Inferior parietal cortex (tissue), 1 donor: ENCODE data around the gene TACR1.
A peak's percentile ranks its signal among the peaks of the same experiment; 100 is the strongest.
"Not testable (repeated sequence)": the region's sequence is repeated elsewhere in the genome, so short reads cannot be mapped to it uniquely, and the experiment has no call there.

ENCODE experiments used
- DNase-seq: peaks from one replicate; pipeline ENCODE4 v3.0.0-alpha.2; 2016; ENCODE audit errors: extremely low spot score

The TACR1 gene, protein sequence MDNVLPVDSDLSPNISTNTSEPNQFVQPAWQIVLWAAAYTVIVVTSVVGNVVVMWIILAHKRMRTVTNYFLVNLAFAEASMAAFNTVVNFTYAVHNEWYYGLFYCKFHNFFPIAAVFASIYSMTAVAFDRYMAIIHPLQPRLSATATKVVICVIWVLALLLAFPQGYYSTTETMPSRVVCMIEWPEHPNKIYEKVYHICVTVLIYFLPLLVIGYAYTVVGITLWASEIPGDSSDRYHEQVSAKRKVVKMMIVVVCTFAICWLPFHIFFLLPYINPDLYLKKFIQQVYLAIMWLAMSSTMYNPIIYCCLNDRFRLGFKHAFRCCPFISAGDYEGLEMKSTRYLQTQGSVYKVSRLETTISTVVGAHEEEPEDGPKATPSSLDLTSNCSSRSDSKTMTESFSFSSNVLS

GRCh38 chr2:75199428-75200011 lies at the start of gene TACR1:
TACR1 (minus strand) TSS chr2:75199520; CDS start chr2:75198934, 586 bp downstream.
- peak; percentile 57 for DNase-seq

DNA sequence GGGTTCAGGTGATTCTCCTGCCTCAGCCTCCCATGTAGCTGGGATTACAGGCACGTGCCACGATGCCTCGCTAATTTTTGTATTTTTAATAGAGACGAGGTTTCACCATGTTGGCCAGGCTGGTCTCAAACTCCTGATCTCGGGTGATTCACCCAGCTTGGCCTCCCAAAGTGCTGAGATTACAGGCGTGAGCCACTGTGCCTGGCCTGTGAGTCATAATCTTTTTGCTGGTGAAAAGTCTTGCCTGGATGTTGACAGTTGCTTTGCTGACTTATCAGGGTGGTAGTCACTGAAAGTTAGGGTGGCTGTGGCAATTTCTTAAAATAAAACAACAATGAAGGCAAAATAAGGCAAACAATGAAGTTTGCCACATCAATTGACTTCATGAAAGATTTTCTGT lies 49.3 kb upstream of the TACR1 start:
- DNase-seq: not testable (repeated sequence)

GRCh38 chr2:75246441-75247167 lies 47.3 kb upstream of the TACR1 start:
- DNase-seq: no peak

GRCh38 chr2:75243219-75243618 lies 43.9 kb upstream of the TACR1 start:
- no peak for DNase-seq

DNA sequence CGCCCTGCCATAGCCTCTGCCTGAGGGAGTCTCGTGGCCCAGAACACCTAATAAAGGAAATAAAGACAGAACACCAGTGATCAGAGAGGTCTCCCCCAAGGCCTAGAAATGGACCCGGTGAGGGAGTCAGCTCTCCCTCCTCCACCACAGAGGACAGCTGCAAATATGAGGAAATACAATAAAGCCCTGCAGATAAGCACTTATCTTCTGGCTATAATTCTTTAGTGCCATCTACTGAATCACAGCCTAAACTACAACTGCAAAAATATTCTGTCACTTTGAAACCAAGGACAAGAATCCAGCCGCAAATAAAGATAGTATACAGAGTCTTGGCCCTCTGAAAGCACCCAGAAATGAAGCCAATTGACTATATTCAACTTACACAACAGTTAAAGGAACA lies 42.4 kb upstream of the TACR1 start:
- no peak for DNase-seq

DNA sequence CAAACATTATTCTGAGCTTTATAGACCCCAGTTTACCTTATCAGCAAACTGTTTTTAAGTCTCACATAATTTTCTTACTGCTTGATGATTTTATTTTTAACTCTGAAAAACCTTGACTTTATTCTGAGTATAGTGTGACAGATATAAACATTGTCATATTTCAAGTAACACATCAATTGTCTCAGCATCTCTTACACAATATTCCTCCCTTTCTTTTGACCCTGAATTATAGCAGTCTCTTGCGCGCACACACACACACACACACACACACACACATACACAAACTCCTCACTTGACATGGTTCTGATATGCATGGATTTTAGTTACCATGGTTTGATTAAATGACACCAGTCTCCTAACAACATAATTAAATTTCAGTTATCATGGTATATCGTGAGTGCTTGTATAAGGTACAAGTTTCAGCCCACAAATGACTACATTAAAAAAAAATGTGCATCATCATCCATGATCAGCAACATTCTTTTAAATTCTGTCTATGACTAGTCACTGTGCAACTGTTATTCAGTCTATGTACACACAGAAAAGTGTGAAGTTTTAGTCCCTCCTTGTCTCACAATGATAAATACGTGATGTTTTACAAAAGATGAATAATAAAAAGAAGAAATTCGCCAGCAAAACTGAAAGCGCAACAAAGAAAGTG lies 39.5 kb upstream of the TACR1 start:
- DNase-seq: no peak

DNA sequence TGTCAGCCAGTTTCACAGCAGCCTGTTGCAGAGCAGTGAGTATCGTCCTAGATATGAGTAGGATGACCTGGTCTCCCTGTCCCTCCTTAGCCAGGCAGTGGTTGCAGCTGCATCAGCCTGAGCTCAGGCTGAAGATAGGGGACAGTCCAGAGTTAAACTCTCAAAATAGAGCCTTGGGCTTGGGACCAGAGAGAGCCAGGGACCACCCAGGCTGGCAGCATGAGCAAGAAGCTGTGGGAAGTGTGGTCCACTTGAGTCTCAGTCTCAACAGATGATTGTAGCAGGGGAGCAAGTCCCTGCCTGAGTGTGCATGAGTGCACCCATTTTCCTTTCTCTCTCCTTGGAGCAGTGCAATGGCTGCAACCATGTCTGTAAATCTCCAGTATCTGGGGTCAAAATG lies 38.0 kb upstream of the TACR1 start:
- DNase-seq: no peak

DNA sequence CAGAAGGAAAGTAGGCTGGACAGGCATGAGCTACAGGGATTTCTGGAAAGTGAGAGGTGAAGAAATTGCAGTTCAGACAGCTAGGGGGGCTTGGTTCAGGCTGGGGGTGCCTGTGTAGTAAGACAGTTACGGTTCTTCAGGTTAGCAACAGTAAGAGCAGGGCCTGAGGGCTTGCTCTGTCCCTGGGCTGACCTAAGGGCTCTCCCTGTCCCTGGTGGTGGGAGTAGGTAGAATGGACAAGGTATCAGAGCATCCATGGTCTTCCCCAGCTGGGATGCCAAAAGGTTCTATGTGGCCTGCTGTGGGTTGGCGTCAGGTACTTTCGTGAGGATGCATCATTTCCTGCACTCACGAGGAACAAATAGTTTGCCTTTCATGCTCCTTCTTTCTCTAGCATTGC lies 34.6 kb upstream of the TACR1 start:
- no peak for DNase-seq

- no peak for DNase-seq
Measured at GRCh38 chr2:75226617-75227016, 27.3 kb upstream of the TACR1 start.

GRCh38 chr2:75226099-75226498 lies 26.8 kb upstream of the TACR1 start:
- DNase-seq: no peak

GRCh38 chr2:75224636-75225094 lies 25.3 kb upstream of the TACR1 start:
- DNase-seq: no peak

DNA sequence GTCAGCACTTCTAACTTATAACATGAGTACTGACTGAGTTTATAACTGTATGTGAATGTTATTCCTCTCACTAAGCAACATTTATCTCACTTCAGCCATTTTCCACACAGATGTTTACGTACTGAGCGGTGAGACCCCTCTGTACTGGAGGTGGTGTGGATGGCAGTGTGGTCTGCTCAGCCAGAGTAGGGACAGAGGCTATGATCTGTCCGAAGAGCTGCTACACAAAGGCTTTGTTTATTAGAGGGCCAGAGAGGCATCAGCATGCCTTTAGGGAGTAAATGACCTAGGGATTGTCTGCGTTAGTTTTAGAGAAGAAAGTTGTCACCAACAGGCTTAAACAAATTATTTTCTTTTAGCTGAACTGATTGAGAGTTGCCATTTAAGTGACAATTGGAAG lies 23.2 kb upstream of the TACR1 start:
- no peak for DNase-seq

GRCh38 chr2:75221862-75222261 lies 22.5 kb upstream of the TACR1 start:
- DNase-seq: no peak

- DNase-seq: not testable (repeated sequence)
Measured at GRCh38 chr2:75219213-75219612, 19.9 kb upstream of the TACR1 start.

DNA sequence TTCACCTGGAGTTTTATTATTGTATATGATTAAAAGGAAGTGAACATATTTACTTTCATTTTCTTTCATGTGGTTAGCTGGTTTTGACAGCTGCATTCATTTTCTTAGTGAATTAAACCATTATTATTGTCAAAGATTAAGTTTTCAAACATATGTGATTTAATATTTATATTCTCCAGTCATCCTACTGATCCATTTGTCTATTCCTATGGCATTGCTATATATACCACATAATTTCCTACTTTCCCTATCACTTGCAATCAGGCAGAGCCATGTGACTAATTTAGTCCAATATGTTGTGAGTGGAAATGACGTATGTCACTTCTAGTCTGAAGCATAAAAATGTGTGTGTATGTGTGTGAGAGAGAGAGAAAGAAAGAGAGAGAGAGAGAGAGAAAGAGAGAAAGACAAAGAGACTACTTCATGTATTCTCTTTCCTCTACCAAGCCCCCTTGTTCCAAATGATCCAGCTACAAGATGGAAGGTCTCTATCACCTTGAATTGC lies 12.0 kb upstream of the TACR1 start:
- no peak for DNase-seq

- DNase-seq: no peak
Measured at GRCh38 chr2:75210409-75210808, 11.1 kb upstream of the TACR1 start.

- no peak for DNase-seq
Measured at GRCh38 chr2:75208738-75209137, 9.4 kb upstream of the TACR1 start.

DNA sequence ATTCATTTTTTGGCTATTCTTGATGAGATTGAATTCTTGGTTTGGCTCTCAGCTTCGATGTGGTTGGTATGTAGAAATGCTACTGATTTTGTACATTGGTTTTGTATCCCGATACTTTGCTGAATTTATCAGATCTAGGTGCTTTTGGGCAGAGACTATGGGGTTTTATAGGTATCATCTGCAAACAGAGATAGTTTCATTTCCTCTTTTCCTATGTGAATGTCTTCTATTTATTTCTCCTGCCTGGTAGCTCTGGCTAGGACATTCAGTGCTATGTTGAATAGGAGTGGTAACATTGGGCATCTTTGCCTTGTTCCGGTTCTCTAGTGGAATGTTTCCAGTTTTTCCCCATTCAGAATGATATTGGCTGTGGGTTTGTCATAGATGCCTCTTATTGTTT lies 5.5 kb upstream of the TACR1 start:
- DNase-seq: no peak

- no peak for DNase-seq
Measured at GRCh38 chr2:75202359-75202758, 3.0 kb upstream of the TACR1 start.

- DNase-seq: peak; percentile 56
Measured at GRCh38 chr2:75200140-75201096, 1.1 kb upstream of the TACR1 start.
